ENCODE results near the gene BEND6. TPM values are rescaled to one million over a fixed set of nuclear protein-coding genes. Genes with fewer than 3 reads are reported as not detected.

BEND6 gene
- total RNA-seq, 1 experiment from 2014 or later = not detected

GRCh38 chr6:56959094-56959493 is 4.2 kb downstream of the BEND6 start:
- H3K9ac ChIP-seq (ENCODE audit: low read length) = no peak overlapping the region
- no peak overlapping the region for H3K4me2 ChIP-seq (ENCODE audit: low read depth, low read length, poor library complexity, severe bottlenecking)
- no peak overlapping the region for H3K4me3 ChIP-seq (ENCODE audit: low read length)
- no peaks in the 10 kb centered on the region for H3K36me3 ChIP-seq (ENCODE audit: insufficient read depth, low read length)
- H3K4me1 ChIP-seq (ENCODE audit: low read length) = peaks cover 13% of the 10 kb centered on the region
- no peak overlapping the region for H3K27ac ChIP-seq (ENCODE audit: low read length)
- H3K9me2 ChIP-seq (replicated peaks; ENCODE audit: insufficient read depth, low read length) = no peaks in the 10 kb centered on the region
- DNase-seq = no peak
- no peak overlapping the region for H2AFZ ChIP-seq (ENCODE audit: low read length)
- H3K79me2 ChIP-seq (ENCODE audit: low read length) = no peaks in the 10 kb centered on the region
- H3K27me3 ChIP-seq (ENCODE audit: low read length) = no peaks in the 10 kb centered on the region
- no peaks in the 10 kb centered on the region for H4K20me1 ChIP-seq (ENCODE audit: insufficient read depth, low read depth, low read length)
- no peaks in the 10 kb centered on the region for H3K9me3 ChIP-seq (ENCODE audit: low read length)

DNA sequence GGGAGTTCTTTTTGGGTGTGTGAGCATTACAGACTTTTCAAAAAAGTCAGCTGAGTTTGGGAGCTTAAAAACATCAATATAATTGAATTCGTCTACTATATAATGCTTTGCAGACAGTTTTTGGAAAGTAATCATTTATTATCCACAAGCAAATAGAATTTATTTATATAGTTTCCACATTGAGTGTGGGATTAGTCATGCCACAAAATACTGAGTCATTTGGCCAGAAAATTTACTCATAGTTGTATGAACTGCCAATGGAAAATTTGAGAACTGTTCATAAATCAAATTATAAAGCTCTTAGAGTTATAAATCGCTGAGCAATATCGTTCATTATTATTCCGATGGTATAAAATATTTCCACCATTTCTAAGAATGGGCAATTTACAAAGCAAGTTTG is 5.0 kb downstream of the BEND6 start:
- no peaks in the 10 kb centered on the region for H3K79me2 ChIP-seq (ENCODE audit: low read length)
- no peaks in the 10 kb centered on the region for H3K27me3 ChIP-seq (ENCODE audit: low read length)
- no peaks in the 10 kb centered on the region for H4K20me1 ChIP-seq (ENCODE audit: insufficient read depth, low read depth, low read length)
- H3K4me3 ChIP-seq (ENCODE audit: low read length) = no peak overlapping the region
- no peak overlapping the region for H3K27ac ChIP-seq (ENCODE audit: low read length)
- H3K36me3 ChIP-seq (ENCODE audit: insufficient read depth, low read length) = no peaks in the 10 kb centered on the region
- peaks cover 10% of the 10 kb centered on the region for H3K4me1 ChIP-seq (ENCODE audit: low read length)
- DNase-seq = no peak
- H3K9me2 ChIP-seq (replicated peaks; ENCODE audit: insufficient read depth, low read length) = no peaks in the 10 kb centered on the region
- no peaks in the 10 kb centered on the region for H3K9me3 ChIP-seq (ENCODE audit: low read length)
- no peak overlapping the region for H3K9ac ChIP-seq (ENCODE audit: low read length)
- H3K4me2 ChIP-seq (ENCODE audit: low read depth, low read length, poor library complexity, severe bottlenecking) = no peak overlapping the region
- no peak overlapping the region for H2AFZ ChIP-seq (ENCODE audit: low read length)

DNA sequence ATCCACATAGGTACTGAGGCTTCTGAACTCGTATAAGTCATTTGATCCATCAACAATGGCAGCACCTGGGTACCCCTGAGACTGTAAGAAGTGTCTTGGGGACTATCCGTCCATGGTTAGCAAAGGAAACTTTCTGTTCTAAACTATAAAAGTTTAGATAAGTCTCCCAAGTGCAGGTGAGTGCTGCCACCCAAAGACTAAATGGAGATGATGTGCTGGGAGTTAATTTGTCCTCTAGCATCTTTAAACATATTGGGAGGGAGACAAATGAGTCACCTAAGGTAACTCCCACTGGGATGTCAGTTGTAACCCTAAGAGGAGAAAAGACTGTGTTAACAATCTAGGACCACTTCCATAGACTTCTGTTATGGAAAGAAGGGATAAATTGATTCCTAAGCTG is 6.2 kb downstream of the BEND6 start:
- Histone ChIP-seq H4K20me1 (ENCODE audit: insufficient read depth, low read depth, low read length) (no peaks in the 10 kb centered on the region), H3K27me3 (ENCODE audit: low read length) (no peaks in the 10 kb centered on the region), H3K4me2 (ENCODE audit: low read depth, low read length, poor library complexity, severe bottlenecking) (no peak overlapping the region), H2AFZ (ENCODE audit: low read length) (no peak overlapping the region), H3K9me3 (ENCODE audit: low read length) (no peaks in the 10 kb centered on the region), H3K4me1 (ENCODE audit: low read length) (peaks cover 1% of the 10 kb centered on the region; the same call in 1 of the 2 replicates), H3K79me2 (ENCODE audit: low read length) (no peaks in the 10 kb centered on the region), H3K36me3 (ENCODE audit: insufficient read depth, low read length) (no peaks in the 10 kb centered on the region), H3K4me3 (ENCODE audit: low read length) (no peak overlapping the region), H3K27ac (ENCODE audit: low read length) (no peak overlapping the region), H3K9me2 (replicated peaks; ENCODE audit: insufficient read depth, low read length) (no peaks in the 10 kb centered on the region), H3K9ac (ENCODE audit: low read length) (no peak overlapping the region)
- DNase-seq = no peak

DNA sequence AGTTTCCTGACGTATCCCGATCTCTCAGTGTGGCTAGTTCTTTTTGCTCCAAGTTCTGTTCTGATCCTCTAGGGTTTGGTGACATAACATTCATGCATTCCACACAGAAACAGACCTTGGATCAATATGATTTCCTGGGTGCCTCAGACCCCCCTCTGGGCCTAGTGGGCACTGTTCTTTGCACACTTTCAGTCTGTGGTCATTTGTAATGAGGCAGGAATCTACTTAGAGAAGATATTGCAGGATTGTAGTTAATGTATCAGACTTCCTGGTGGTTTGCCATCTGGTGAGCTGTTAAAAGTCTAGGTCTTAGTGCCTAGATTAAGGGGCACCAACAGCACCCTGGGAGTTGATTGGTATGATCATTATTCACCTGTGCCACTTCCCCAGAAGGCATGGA is 7.5 kb downstream of the BEND6 start:
- Histone ChIP-seq H3K36me3 (ENCODE audit: insufficient read depth, low read length) (no peaks in the 10 kb centered on the region), H3K4me2 (ENCODE audit: low read depth, low read length, poor library complexity, severe bottlenecking) (no peak overlapping the region)

DNA sequence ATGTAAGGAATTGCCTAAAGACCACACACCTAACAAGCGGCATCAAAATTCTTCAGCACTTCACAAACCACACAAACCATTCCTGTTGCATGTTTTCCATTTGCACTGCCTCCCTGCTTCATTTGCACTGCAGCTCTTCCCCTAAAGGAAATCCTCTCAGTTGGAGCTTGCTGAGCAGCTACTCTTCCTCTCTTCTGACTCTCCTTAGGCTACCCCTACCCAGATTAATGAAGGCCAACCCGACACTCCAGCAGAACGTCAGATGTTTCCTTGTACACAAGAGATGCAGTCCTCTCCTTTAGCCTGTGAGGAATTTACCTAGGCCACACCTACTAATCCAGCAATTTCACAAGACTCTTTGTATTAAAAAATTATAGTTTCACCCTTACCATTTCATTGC is 8.1 kb downstream of the BEND6 start:
- Histone ChIP-seq H3K9me2 (replicated peaks; ENCODE audit: insufficient read depth, low read length) (no peaks in the 10 kb centered on the region), H3K27ac (ENCODE audit: low read length) (no peak overlapping the region), H3K9ac (ENCODE audit: low read length) (no peak overlapping the region), H3K4me3 (ENCODE audit: low read length) (no peak overlapping the region), H2AFZ (ENCODE audit: low read length) (no peak overlapping the region), H3K4me1 (ENCODE audit: low read length) (no peaks in the 10 kb centered on the region), H3K4me2 (ENCODE audit: low read depth, low read length, poor library complexity, severe bottlenecking) (no peak overlapping the region), H3K79me2 (ENCODE audit: low read length) (no peaks in the 10 kb centered on the region), H3K36me3 (ENCODE audit: insufficient read depth, low read length) (no peaks in the 10 kb centered on the region), H3K9me3 (ENCODE audit: low read length) (no peaks in the 10 kb centered on the region), H4K20me1 (ENCODE audit: insufficient read depth, low read depth, low read length) (no peaks in the 10 kb centered on the region), H3K27me3 (ENCODE audit: low read length) (no peaks in the 10 kb centered on the region)
- no peak for DNase-seq

More for the DNA sequence above, 7.5 kb downstream of the BEND6 start:
- Histone ChIP-seq H4K20me1 (ENCODE audit: insufficient read depth, low read depth, low read length) (no peaks in the 10 kb centered on the region), H3K79me2 (ENCODE audit: low read length) (no peaks in the 10 kb centered on the region), H3K4me3 (ENCODE audit: low read length) (no peak overlapping the region), H3K9ac (ENCODE audit: low read length) (no peak overlapping the region), H2AFZ (ENCODE audit: low read length) (no peak overlapping the region), H3K9me3 (ENCODE audit: low read length) (no peaks in the 10 kb centered on the region), H3K27me3 (ENCODE audit: low read length) (no peaks in the 10 kb centered on the region), H3K27ac (ENCODE audit: low read length) (no peak overlapping the region), H3K9me2 (replicated peaks; ENCODE audit: insufficient read depth, low read length) (no peaks in the 10 kb centered on the region), H3K4me1 (ENCODE audit: low read length) (no peaks in the 10 kb centered on the region)
- DNase-seq = no peak

DNA sequence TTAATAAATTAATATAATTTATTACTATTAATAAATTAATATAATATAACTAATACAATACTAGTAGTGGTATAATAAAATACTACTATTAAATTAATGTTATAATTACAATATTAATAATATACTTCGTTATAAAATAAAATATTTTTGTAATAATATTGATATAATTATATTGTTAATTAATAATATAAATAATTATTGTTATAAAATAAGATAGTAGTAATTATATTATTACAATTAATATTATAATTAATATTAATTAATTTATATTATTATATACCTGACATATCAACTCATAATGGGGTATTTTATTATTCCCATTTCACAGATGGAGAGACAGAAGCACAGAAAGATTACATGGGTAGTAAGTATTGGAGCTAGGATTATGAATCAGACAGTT is 8.9 kb downstream of the BEND6 start:
- Histone ChIP-seq H4K20me1 (ENCODE audit: insufficient read depth, low read depth, low read length) (no peaks in the 10 kb centered on the region), H3K27ac (ENCODE audit: low read length) (no peak overlapping the region), H3K4me1 (ENCODE audit: low read length) (no peaks in the 10 kb centered on the region), H3K9ac (ENCODE audit: low read length) (no peak overlapping the region), H2AFZ (ENCODE audit: low read length) (no peak overlapping the region), H3K27me3 (ENCODE audit: low read length) (no peaks in the 10 kb centered on the region), H3K79me2 (ENCODE audit: low read length) (no peaks in the 10 kb centered on the region), H3K4me3 (ENCODE audit: low read length) (no peak overlapping the region), H3K4me2 (ENCODE audit: low read depth, low read length, poor library complexity, severe bottlenecking) (no peak overlapping the region), H3K36me3 (ENCODE audit: insufficient read depth, low read length) (no peaks in the 10 kb centered on the region), H3K9me3 (ENCODE audit: low read length) (no peaks in the 10 kb centered on the region), H3K9me2 (replicated peaks; ENCODE audit: insufficient read depth, low read length) (no peaks in the 10 kb centered on the region)
- no peak for DNase-seq

- Histone ChIP-seq H3K9ac (ENCODE audit: low read length) (no peak overlapping the region), H3K4me2 (ENCODE audit: low read depth, low read length, poor library complexity, severe bottlenecking) (no peak overlapping the region), H3K27ac (ENCODE audit: low read length) (no peak overlapping the region), H3K9me3 (ENCODE audit: low read length) (no peaks in the 10 kb centered on the region), H3K36me3 (ENCODE audit: insufficient read depth, low read length) (no peaks in the 10 kb centered on the region), H3K79me2 (ENCODE audit: low read length) (no peaks in the 10 kb centered on the region), H3K4me3 (ENCODE audit: low read length) (no peak overlapping the region), H2AFZ (ENCODE audit: low read length) (no peak overlapping the region), H3K4me1 (ENCODE audit: low read length) (no peaks in the 10 kb centered on the region), H3K9me2 (replicated peaks; ENCODE audit: insufficient read depth, low read length) (no peaks in the 10 kb centered on the region), H3K27me3 (ENCODE audit: low read length) (no peaks in the 10 kb centered on the region), H4K20me1 (ENCODE audit: insufficient read depth, low read depth, low read length) (no peaks in the 10 kb centered on the region)
- DNase-seq = no peak
Observed at GRCh38 chr6:56965126-56965525, 10.2 kb downstream of the BEND6 start.

GRCh38 chr6:56970849-56971248 is 15.9 kb downstream of the BEND6 start:
- no peaks in the 10 kb centered on the region for H3K9me3 ChIP-seq (ENCODE audit: low read length)
- no peak overlapping the region for H3K27ac ChIP-seq (ENCODE audit: low read length)
- no peaks in the 10 kb centered on the region for H3K27me3 ChIP-seq (ENCODE audit: low read length)
- H2AFZ ChIP-seq (ENCODE audit: low read length) = no peak overlapping the region
- DNase-seq = no peak
- no peak overlapping the region for H3K4me3 ChIP-seq (ENCODE audit: low read length)
- no peaks in the 10 kb centered on the region for H3K4me1 ChIP-seq (ENCODE audit: low read length)
- H3K79me2 ChIP-seq (ENCODE audit: low read length) = no peaks in the 10 kb centered on the region
- no peaks in the 10 kb centered on the region for H4K20me1 ChIP-seq (ENCODE audit: insufficient read depth, low read depth, low read length)
- H3K4me2 ChIP-seq (ENCODE audit: low read depth, low read length, poor library complexity, severe bottlenecking) = no peak overlapping the region
- H3K36me3 ChIP-seq (ENCODE audit: insufficient read depth, low read length) = no peaks in the 10 kb centered on the region
- H3K9me2 ChIP-seq (replicated peaks; ENCODE audit: insufficient read depth, low read length) = no peaks in the 10 kb centered on the region
- H3K9ac ChIP-seq (ENCODE audit: low read length) = no peak overlapping the region

DNA sequence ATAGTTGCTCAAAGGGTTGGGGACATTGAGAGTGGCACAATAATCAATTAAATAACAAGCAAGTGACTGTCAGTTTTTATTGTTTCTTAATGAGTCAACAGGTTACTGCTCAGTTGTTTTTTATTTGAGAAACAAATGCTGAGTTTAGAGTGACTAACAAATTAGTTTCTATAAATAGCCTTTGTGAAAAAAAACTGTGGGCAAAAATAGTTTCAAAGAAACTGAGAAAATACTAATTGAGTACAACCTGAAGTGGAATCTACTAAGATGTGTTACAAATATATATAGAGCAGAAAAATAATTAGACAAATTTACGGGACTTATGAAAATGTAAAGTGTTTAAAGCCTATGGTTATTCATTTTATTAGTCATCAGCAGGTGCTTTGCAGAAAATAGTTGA is 22.3 kb downstream of the BEND6 start:
- Histone ChIP-seq H3K9ac (ENCODE audit: low read length) (no peak overlapping the region), H3K27ac (ENCODE audit: low read length) (no peak overlapping the region), H3K9me3 (ENCODE audit: low read length) (no peaks in the 10 kb centered on the region), H3K4me2 (ENCODE audit: low read depth, low read length, poor library complexity, severe bottlenecking) (no peak overlapping the region), H2AFZ (ENCODE audit: low read length) (no peak overlapping the region), H3K36me3 (ENCODE audit: insufficient read depth, low read length) (no peaks in the 10 kb centered on the region), H3K4me3 (ENCODE audit: low read length) (no peak overlapping the region), H3K4me1 (ENCODE audit: low read length) (no peaks in the 10 kb centered on the region), H3K79me2 (ENCODE audit: low read length) (no peaks in the 10 kb centered on the region), H4K20me1 (ENCODE audit: insufficient read depth, low read depth, low read length) (no peaks in the 10 kb centered on the region), H3K27me3 (ENCODE audit: low read length) (peaks cover 3% of the 10 kb centered on the region; the same call in 1 of the 2 replicates), H3K9me2 (replicated peaks; ENCODE audit: insufficient read depth, low read length) (no peaks in the 10 kb centered on the region)
- no peak for DNase-seq
